HG03442 (cell line): ENCODE data around the gene LUC7L.
A peak's percentile ranks its signal among the peaks of the same experiment; 100 is the strongest.
"Not testable (repeated sequence)": the region's sequence is repeated elsewhere in the genome, so short reads cannot be mapped to it uniquely, and the experiment has no call there.

Experiments used
- ATAC-seq: cut with Tn5 transposase; IDR thresholded peaks from one replicate; pipeline ENCODE4 v1.9.1; 2021; ENCODE audit warnings: mild to moderate bottlenecking, moderate library complexity; ENCODE audit not compliant: unreplicated experiment

The LUC7L gene, protein sequence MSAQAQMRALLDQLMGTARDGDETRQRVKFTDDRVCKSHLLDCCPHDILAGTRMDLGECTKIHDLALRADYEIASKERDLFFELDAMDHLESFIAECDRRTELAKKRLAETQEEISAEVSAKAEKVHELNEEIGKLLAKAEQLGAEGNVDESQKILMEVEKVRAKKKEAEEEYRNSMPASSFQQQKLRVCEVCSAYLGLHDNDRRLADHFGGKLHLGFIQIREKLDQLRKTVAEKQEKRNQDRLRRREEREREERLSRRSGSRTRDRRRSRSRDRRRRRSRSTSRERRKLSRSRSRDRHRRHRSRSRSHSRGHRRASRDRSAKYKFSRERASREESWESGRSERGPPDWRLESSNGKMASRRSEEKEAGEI

DNA sequence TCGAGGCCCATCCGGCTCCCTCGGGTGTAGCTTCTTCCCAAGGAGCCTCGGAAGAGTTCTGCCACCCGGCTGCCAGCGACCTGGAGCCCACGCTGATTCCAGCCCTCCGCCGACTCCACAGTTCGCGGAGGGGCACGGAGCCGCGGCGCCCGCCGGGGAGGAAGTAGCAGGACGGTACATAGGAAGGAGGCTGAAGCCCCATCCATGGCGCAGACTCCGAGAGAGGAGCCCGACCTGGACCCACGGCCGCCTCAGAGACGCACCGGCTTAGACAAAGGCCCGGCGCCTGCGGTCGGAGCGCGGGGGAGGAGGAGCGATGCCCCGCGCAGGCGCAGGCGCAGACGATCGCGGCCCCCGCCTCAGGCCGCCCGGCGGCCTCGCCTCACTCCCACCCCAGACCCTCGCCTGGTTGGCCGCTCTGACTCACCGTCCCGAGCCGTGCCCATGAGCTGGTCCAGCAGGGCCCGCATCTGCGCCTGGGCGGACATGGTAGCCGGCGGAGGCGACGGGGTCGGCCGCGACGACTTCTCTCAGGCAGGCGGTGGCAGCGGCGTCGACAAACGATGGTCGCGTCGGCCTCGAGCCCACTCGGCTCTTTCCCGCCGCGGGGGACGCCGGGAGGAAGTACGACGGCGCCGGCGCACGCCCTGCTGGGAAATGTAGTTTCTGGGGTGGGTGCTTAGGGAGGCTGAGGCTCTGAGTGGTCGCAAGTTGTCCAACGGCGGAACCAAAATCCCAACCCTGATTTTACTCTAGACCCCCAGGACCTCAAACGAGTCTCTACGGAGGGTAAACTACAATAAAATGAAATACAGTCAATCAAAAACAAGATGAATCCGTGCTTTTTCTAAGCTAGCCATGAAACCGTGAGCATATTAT, at the start of gene LUC7L:
TSS of gene LUC7L (minus strand) at position 598 of the 879 bp plus-strand sequence. CDS start at position 488, 110 bp downstream.
- peak; percentile 81 for ATAC-seq

DNA sequence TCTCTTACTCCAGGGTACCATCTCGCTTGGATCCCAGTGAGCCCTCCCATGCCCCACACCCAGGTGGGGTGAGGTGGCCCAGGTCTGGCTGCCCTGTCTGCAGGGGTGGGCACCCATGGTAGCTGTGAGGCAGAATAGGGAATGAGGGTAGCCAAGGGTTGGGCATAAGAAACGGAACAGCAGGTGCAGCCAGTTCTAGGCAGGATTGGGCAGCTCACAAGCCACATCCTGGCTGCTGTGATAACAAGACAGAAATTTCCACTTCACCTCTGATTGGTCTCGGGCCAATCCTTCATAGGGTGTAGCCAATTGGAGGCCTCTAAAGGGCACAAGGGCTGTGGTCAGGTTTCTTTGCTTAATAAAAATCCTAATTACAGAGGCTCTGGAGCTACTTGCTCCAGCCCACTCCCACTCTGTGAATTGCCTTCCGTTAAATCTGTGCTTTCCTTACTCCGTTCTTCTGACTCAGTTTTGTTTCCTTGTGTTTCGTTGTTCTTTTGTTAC, 49.7 kb upstream of the LUC7L start:
- ATAC-seq, result no peak

DNA sequence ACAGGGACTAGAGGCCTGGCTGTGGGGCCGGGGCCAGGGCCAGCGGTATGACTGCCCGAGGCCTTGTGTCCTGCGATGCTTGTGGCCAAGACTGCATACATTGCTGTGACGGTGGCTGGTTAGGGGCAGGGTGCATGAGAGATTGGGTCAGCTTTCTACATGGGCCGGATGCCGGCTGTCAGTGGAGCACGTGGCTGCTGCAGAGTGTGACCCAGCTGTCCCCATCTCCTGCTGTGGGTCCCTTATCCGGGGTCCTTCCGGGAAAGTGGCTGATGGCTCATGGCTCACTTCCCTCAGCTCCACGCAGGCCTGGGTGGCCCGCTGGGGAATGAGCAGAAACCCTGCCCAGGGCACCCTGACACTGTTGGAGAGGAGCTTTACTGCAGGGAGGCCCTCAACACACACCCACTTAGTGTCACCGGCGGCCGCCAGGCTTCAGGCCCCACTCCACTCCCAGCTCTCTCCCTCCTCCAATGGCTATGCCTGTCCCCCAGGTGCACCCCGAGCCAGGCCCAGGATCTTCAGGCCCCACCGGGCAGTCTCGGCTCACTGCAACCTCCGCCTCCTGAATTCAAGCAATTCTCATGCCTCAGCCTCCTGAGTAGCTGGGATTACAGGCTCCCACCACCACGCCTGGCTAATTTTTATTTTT, 47.3 kb upstream of the LUC7L start:
- ATAC-seq, result no peak

DNA sequence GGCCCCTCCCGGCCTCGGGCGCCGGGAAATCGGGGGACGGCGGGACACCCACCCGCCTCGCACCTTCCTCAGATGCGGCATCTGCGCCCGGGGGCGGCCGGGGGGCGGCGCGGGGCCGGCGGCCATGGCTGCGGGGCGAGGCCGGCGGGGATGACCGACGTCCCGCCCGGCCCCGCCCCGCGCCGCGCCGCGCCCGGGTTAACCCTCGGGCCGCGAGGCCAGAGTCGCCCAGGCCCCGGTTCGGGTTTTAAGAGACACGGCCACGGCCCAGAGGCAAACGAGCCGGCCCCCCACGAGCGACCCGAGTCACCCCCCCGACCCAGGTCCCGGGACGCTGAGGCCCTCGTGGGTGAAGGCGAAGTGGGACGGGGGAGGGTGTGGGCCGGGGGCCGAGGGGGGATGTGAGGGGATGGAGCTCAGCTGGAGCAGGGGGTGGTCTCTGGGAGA, 46.6 kb upstream of the LUC7L start, which contains the start of gene RGS11:
TSS of gene RGS11 (minus strand) at position 159 of the 447 bp plus-strand sequence. CDS start at position 126, 33 bp downstream.
- ATAC-seq, result no peak

DNA sequence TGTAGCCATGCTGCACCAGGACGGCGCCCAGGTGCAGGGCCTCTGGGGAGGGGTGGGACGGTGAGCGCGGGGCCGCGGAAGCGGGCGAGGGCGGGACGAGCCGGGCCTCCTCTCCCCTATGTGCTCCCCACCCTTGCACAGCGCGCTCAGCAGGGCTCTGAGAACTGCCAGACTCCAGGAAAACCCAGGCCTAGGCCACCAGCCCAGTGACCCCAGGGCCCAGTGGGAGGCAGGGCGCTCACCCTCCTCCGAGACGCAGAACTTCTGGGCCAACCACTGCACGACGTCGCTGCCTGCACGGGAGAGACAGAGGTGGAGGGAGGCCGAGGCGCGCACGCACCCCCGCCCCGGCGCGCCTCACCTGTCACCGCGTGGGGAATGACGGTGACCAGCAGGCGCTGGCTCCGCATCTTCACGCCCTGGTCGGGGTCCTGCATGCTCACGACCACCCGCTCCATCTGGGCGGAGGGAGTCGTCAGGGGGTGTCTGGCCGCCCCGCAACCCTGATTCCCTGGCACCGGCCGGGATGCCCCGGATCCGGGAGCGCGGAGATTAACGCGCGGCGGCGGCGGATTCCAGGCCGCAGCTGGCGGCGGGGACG, 45.9 kb upstream of the LUC7L start:
- no peak for ATAC-seq

DNA sequence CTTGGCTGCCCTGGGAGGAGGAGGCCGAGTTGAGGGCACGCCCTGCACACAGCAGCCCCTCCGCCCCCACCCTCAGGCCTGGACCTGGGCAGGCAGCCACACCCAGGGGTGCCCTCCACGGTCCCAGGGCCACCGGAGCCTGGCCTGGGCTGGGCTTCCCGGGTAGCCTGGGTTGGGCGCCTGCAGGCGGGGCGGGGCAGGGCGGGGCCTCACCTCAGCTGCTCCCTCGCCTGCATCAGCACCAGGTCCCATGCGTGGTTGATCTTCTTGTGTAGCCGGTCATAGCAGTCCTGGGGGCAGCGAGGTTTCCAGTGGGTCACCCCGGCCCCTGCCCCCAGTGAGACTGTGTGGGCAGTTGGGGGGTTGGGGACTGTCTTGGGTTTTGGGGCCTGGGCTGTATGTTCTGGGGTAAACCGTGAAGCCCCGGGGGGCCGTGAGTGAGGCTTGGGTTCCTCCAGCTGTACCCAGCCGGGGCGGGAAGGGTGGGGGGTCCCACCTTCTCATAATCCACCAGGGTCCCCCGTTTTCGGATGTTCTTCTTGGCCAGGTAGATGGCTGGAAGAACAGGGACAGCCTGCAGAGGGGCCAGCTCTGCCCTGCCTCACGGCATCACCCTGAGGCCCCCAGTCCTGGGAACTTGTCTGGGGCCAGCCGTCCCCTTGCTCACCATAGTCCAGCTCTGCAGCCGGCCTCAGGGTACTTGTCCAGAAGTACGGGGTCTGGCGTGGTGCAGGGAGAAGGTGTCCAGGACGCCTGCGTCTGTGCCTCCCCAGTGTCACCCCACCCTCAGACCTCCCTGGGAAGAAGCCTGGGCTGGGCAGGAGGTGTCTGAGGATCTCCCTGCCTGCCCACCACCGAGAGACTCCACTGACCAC, 44.5 kb upstream of the LUC7L start:
- ATAC-seq, result no peak

DNA sequence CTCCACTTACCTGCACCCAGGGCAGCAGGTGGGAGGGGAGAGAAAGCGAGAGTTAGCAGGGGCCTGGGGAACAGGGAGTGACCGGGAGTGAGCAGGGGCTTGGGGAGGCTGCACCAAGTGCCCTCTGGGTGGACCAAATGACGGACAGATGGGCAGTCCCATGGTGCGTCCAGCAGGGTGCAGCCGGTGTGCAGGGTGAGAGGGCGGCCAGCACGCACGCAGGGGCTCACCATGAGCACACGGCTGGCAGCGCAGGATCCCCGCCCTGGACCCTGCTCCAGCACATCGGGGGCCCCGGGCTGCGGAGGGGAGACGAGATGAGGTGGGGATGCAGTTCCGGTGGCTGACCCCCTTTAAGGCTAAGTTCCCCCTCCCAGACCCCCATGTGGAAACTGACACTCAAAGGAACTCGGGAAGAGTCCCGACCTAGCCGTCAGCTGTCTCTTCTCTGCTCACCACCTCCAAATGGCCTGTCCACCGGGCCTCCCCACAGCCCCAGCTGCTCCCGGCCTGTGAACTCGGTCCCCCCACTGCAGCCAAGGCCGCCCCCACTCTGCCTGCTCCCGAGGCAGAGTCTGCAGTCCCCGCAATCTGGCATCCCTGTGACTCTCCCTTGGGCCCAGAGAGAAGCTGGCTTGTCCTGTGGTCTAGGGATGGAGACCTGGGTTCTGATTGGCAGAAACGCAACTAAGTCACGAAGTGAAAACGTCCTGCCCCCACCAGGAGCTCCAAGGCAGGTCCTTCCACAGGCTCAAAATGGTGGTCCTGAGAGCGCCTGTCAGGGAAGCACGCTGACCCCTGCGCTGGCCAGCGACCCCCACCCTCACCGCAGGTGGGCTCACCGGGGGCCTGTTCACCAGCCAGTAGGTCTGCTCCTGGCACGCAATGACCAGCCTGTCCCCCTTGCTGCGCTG, 43.6 kb upstream of the LUC7L start:
- no peak for ATAC-seq

DNA sequence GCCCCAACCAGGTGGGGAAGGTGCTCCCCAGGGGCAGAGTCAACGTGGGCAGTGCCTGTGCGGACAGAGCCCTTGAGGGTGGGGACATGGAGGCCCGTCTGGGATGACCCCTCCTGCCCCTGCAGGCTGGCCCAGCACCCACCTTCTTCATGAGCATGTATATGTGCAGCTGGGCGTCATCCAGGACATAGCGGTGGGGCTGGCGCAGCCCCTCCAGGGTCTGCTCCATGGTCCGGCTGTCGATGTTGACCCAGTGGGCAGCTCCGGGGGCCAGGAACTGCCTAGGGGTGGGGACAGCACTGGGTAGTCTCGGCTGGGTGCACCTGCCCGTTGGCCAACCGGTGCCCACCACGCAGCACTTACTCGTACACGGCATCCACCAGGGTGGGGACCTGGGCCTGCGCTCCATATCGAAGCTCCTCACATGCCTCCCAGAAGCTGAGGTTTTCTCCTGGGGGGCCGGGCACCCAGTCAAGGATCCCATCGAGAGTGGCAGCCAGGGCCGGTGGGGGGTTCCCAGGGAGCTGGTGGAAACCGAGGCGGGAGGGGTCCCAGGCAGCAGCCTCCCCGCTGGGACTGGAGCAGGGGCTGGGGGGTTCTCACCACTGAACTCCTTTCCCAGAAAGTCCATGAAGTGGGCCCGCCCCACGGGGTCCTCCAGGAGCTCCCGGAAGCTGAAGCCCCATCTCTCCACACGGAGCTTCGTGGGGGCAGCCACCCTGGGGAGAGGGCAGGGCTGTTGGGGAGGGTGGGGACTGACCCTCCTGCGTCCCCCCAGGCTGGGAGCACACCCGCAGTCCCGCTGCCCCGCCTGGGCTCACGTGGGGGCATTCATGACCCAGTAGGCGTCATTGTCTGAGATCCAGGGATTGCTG, 41.4 kb upstream of the LUC7L start:
- ATAC-seq, result no peak

DNA sequence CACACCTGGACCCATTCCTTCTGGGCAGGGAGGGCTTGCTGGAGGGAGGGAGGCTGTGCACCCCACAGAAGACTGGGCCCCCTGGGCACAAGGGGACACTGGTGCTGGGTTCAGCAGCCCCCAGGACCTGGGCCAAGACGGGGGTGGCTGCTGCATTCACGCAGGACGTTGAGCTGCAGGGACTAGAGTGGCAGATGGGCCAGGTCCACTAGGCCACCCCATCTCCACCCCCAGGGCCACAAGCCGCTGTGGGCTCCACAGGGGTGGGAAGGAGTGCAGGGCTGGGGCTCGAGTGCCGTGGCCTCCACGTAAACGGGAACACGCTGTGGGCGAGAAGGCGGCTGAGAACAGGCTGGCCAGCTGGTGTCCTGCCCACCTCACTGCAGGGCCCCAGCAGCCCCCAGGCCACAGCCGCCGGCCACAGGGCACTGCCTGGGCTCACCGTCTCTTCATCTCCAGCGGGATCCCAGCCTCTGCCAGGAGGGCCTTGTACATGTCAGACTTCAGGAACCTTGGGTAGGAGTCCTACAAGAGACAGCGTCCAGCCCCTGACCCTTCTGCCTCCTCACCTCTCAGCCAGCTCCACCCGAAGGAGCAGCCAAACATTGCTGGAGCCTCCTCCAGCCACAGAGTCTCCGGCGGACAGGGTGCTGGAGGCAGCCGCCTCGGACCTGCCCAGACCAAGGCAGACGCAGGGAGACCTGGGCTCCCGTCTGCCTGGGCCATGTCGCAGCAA, 40.0 kb upstream of the LUC7L start:
- ATAC-seq, result no peak

DNA sequence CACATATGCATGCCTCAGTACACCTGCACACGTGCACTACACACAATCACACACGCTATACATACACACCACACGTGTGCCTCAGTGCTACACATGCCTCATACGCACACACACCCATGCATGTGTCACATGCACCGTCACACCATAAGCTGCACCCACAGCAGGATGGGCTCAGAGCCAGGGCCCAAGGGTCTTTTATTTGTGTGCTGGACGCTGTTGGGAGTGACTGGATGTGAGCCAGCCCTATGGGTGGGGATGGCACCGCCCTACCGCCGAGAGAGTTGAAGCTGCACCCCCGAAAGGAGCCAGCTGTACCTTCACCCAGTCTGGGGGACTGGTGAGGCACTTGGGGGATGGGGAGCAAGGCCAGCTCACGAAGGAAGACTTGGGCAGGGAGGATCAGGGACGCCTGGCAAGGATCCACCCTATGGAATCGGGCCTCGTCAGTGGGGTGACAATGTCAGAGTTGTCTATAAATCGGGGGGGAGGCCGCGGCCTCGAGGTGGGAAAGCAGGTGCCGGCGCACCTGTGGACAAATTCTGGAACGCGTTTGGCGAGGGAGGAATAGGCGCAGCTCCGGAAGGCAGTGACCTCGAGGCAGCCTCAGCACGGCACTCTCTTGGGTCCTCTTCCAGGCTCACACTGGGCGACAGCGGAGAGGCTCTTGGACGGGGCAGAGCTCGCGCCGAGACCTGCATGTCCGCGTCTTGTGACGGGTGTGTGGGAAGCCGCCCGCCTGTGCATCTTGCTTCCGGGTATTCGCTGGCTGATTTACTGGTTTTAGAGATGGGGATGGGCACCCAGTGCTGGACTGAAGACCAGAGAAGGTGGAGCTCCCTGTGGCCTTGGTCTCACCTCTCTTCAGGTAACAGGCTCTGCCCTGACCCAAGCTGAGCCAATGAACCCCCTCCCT, 39.1 kb upstream of the LUC7L start:
- no peak for ATAC-seq

DNA sequence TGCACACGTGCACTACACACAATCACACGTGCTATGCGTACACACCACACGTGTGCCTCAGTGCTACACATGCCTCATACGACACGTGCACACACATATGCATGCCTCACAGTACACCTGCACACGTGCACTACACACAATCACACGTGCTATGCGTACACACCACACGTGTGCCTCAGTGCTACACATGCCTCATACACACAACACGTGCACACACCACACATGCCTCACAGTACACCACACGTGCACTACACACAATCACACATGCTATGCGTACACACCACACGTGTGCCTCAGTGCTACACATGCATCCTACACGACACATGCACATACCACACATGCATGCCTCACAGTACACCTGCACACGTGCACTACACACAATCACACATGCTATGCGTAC, 38.3 kb upstream of the LUC7L start:
- not testable (repeated sequence) for ATAC-seq

DNA sequence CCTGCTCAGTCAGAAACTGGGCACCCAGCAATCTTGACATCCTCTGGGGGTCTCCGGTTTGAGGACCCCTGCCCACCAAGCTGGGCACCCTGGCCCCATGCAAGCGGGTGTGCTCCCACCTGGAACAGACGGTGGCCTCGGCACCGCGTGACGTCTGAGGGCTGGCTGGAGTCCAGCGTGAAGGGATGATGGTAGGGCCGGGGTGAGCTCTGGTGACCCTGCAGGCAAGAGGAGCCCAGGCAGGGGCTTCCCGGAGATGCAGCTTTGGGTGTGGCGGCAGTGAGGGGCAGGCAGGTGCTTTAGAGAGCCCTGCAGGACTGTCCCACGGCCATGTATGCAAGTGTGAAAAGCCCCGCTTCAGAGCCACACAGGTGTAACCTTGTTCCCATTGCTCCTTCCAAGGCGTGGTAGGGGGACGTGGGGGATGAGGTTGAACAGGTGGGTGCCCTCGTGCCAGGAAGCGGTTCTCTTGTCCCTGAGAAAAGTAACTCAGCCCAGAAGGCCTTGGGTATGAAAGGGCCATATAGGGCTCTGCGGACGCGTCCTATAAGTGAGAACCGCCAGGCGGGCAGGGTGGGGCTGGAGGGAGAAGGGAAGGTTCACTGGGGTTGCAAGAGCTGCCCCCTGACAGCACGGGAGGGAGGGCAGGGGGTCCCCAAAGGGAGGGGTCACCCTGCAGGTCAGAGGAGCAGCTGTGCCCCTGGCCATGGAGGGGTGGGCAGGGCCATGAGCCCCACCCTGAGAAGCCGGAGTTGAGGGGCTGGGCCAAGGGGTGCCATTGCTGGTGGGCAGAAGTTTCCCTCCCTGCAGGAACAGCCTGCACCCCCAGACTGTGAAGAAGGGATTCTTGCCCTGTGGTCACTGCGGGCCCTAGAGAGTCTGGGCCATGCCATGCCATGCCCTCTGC, 37.3 kb upstream of the LUC7L start:
- ATAC-seq, result no peak

DNA sequence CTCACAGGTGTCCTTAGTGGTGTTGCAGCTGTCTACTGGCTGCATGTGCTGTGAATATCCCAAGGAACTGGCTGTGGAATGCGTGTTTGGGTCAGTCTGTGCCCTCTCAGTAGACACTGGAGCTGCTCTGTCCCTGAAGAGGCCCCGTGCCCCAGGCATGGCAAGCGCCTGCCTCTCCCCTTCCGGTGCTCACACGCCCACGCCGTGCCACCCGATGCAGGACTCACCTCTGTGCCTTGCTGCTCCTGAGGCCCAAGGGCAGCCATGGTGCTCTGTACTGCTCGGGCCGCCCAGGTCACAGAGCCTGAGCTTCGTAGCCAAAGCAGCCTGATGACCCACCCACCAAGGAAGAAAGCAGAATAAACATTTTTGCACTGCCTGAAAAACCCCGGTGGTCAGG, 36.5 kb upstream of the LUC7L start:
- ATAC-seq, result no peak

DNA sequence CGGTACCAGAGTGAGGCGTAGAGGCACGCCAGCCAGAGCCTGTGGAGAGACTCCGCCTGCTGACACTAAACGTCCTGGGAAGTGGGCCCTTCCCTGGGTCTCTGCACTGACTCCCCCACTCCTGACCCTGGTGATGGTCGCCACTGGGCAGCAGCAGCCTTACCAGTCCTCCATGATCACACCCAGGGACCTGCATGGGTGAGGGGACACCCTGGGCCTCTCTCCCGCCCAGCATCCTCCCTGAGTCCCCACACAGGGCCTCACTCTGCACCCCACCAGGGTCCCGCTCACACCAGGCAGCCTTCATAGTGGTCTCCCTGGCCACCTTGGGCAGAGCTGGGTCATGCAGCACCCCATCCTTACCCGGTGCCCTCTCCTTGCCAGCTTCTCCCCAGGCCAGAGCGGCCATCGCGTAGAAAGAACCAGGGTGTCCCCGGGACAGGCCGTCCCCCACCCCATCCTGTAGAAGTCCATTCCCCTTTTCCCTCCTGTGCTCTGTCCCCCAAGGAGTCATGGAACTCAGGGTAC, 35.8 kb upstream of the LUC7L start:
- ATAC-seq, result no peak
